CD4-positive, alpha-beta T cell (primary cell): ENCODE measurements around the gene ATP13A5. TPM values are rescaled to one million over a fixed set of nuclear protein-coding genes. Genes with fewer than 3 reads are reported as not detected.

Experiments
- ATAC-seq: fragments of 200-7000 bp; cut with Tn5 transposase; one replicate; pipeline ENCODE4 v1.10.0; 2022; ENCODE audit warnings: mild to moderate bottlenecking; ENCODE audit not compliant: poor library complexity
- CTCF ChIA-PET: fragments of 350-600 bp; sonication (Branson Sonifier 250); formaldehyde crosslinking; loops from one replicate; lab custom pipeline; 2021; ENCODE audit warnings: antibody characterized with exemption, inconsistent platforms; lab: Charles Lee
- POLR2A ChIA-PET: fragments of 350-600 bp; sonication (Branson Sonifier 250); formaldehyde crosslinking; loops from one replicate; lab custom pipeline; 2021; ENCODE audit warnings: antibody characterized with exemption, inconsistent platforms; lab: Charles Lee
- DNase-seq, 14 experiments: peaks; one replicate each; pipeline ENCODE4 v3.0.0-alpha.2; 2013 to 2020; ENCODE audit warnings: mixed read lengths in 2 of 14
- H3K27ac ChIP-seq, 2 donors: one replicate each; pipeline versions ENCODE4 v1.5.1 to v1.7.0; 2013; ENCODE audit warnings: low read length in 2 of 2, low read depth in 1 of 2, mild to moderate bottlenecking in 1 of 2
- H3K27me3 ChIP-seq, 2 experiments: 1 replicate in 1 of 2; 2 replicates in 1 of 2; pipeline versions ENCODE4 v1.6.1 to v1.7.0; 2013; ENCODE audit warnings: low read length in 2 of 2, control low read depth in 1 of 2, mild to moderate bottlenecking in 1 of 2, moderate library complexity in 1 of 2; ENCODE audit not compliant: insufficient read depth in 2 of 2, control insufficient read depth in 1 of 2
- H3K36me3 ChIP-seq: one replicate; pipeline ENCODE4 v1.6.1; 2013; ENCODE audit warnings: low read length, control low read depth; ENCODE audit not compliant: insufficient read depth
- H3K4me1 ChIP-seq: one replicate; pipeline ENCODE4 v1.6.1; 2013; ENCODE audit warnings: low read length, control low read depth; ENCODE audit not compliant: insufficient read depth
- H3K4me3 ChIP-seq: one replicate; pipeline ENCODE4 v1.5.1; 2013; ENCODE audit warnings: mild to moderate bottlenecking, low read length, moderate library complexity
- H3K9me3 ChIP-seq, 2 experiments: 1 replicate in 1 of 2; 2 replicates in 1 of 2; pipeline versions ENCODE4 v1.6.1 to v1.7.0; 2013; ENCODE audit warnings: low read length in 2 of 2, mild to moderate bottlenecking in 2 of 2, control low read depth in 1 of 2, moderate library complexity in 1 of 2; ENCODE audit not compliant: control insufficient read depth in 1 of 2, insufficient read depth in 1 of 2
- H3K27ac Mint-ChIP-seq: one replicate; pipeline ENCODE4 v1.8.0; 2020; ENCODE audit warnings: mixed read lengths
- H3K27me3 Mint-ChIP-seq: one replicate; pipeline ENCODE4 v1.8.0; 2021; ENCODE audit warnings: mixed read lengths
- H3K36me3 Mint-ChIP-seq: one replicate; pipeline ENCODE4 v1.8.0; 2021; ENCODE audit warnings: low read depth, mixed read lengths
- H3K4me1 Mint-ChIP-seq: one replicate; pipeline ENCODE4 v1.8.0; 2021; ENCODE audit warnings: low read depth, mixed read lengths
- H3K4me3 Mint-ChIP-seq: one replicate; pipeline ENCODE4 v1.8.0; 2020; ENCODE audit warnings: mild to moderate bottlenecking, mixed read lengths
- H3K9me3 Mint-ChIP-seq: one replicate; pipeline ENCODE4 v1.8.0; 2020; ENCODE audit warnings: mixed read lengths
- intact Hi-C, 2 experiments: fragments of 100-400 bp; cut with DNase I in 1 of 2; cut with micrococcal nuclease in 1 of 2; formaldehyde crosslinking; loops; one replicate each; pipeline versions ENCODE4 v1.15.1 to v1.9.0; 2023 to 2025; cut with DNase I, micrococcal nuclease
- total RNA-seq, 174 experiments: library from RNA in 2 of 174; stranded (reverse) in 2 of 174; gene quantifications; one replicate each; pipeline ENCODE4 v1.2.3 and lab custom pipeline; 2021 to 2026
- TF ChIP-seq, protein P1 (sequence below): fragments of 200-600 bp; IDR thresholded peaks from one replicate; pipeline ENCODE4 v1.8.0; 2022; ENCODE audit warnings: antibody characterized with exemption, mild to moderate bottlenecking

Gene ATP13A5
- total RNA-seq, 2 experiments from 2014 or later = not detected

DNA sequence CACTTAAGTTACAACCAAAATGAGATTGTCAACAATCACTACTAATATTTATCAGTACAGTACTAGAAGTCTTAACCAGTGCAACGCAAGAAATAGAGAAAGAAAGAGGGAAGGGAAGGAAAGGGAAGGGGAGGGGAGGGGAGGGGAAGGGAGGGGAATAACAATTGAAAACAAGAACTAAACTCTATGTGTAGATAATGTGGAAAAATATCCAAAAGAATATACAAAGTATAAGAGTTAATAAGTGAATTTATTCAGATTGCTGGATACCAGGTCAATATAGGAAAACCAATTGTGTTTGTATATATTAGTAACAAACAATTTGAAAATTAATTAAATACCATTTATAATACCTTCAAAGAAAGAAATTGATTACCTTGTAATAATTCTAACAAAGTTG lies 10.7 kb downstream of the ATP13A5 start:
- Histone ChIP-seq H3K27ac (no peak overlapping the region), H3K4me1 (no peaks in the 10 kb centered on the region), H3K4me3 (no peak overlapping the region), H3K27me3 (peaks cover 0 to 7% of the 10 kb centered on the region in 2 experiments), H3K36me3 (no peaks in the 10 kb centered on the region), H3K9me3 (no peaks in the 10 kb centered on the region)
- ATAC-seq (no peak), DNase-seq (no peak)
- Mint-ChIP-seq H3K9me3 (no peaks in the 10 kb centered on the region), H3K27ac (no peak overlapping the region), H3K4me1 (no peaks in the 10 kb centered on the region), H3K4me3 (no peak overlapping the region), H3K27me3 (peaks cover 27% of the 10 kb centered on the region), H3K36me3 (no peaks in the 10 kb centered on the region)
- TF ChIP-seq, protein P1, sequence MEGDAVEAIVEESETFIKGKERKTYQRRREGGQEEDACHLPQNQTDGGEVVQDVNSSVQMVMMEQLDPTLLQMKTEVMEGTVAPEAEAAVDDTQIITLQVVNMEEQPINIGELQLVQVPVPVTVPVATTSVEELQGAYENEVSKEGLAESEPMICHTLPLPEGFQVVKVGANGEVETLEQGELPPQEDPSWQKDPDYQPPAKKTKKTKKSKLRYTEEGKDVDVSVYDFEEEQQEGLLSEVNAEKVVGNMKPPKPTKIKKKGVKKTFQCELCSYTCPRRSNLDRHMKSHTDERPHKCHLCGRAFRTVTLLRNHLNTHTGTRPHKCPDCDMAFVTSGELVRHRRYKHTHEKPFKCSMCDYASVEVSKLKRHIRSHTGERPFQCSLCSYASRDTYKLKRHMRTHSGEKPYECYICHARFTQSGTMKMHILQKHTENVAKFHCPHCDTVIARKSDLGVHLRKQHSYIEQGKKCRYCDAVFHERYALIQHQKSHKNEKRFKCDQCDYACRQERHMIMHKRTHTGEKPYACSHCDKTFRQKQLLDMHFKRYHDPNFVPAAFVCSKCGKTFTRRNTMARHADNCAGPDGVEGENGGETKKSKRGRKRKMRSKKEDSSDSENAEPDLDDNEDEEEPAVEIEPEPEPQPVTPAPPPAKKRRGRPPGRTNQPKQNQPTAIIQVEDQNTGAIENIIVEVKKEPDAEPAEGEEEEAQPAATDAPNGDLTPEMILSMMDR = no peak
- intact Hi-C loops = no loop called here
- POLR2A ChIA-PET = no interaction called here
- CTCF ChIA-PET = no interaction called here

DNA sequence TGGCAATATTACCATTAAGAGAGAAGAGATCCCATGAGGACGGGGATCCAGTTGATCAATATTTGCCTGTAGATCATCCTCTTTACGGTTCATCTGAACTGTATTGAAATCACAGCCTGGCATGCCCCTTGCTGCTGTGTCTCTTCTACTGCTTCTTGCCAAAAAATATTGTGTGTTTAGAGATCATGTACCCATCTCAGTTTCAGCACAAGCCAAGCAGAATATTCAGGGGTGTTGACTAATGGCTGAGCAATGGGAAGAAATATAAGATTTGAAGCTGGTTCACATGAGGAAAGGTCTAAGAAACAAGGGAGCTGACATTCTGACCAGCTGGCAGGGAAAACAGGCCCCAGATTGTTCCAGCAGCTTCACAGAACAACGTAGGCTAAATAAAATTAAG lies 21.3 kb downstream of the ATP13A5 start:
- H3K4me3 ChIP-seq = no peak overlapping the region
- POLR2A ChIA-PET = no interaction called here
- peaks cover 7% of the 10 kb centered on the region for H3K27me3 Mint-ChIP-seq
- intact Hi-C loops = no loop called here
- no peak for DNase-seq
- H3K4me1 Mint-ChIP-seq = no peaks in the 10 kb centered on the region
- H3K9me3 ChIP-seq = no peaks in the 10 kb centered on the region
- no peak overlapping the region for H3K27ac Mint-ChIP-seq
- CTCF ChIA-PET = no interaction called here
- H3K36me3 Mint-ChIP-seq = no peaks in the 10 kb centered on the region
- H3K9me3 Mint-ChIP-seq = peaks cover 3% of the 10 kb centered on the region
- H3K36me3 ChIP-seq = no peaks in the 10 kb centered on the region
- no peak overlapping the region for H3K4me3 Mint-ChIP-seq
- no peaks in the 10 kb centered on the region for H3K4me1 ChIP-seq
- TF ChIP-seq, protein P1 = no peak
- H3K27ac ChIP-seq = no peak overlapping the region
- H3K27me3 ChIP-seq = no peaks in the 10 kb centered on the region
- no peak for ATAC-seq

- ChIA-PET POLR2A (no interaction called here), CTCF (no interaction called here)
- no peak overlapping the region for H3K4me3 ChIP-seq
- Mint-ChIP-seq H3K9me3 (peaks cover 3% of the 10 kb centered on the region), H3K4me1 (no peaks in the 10 kb centered on the region), H3K27ac (no peak overlapping the region), H3K4me3 (no peak overlapping the region), H3K27me3 (peaks cover 9% of the 10 kb centered on the region), H3K36me3 (no peaks in the 10 kb centered on the region)
- intact Hi-C loops = no loop called here
- H3K27me3 ChIP-seq = no peaks in the 10 kb centered on the region
- no peaks in the 10 kb centered on the region for H3K9me3 ChIP-seq
- H3K36me3 ChIP-seq = no peaks in the 10 kb centered on the region
- H3K27ac ChIP-seq = no peak overlapping the region
- TF ChIP-seq, protein P1 = no peak
- ATAC-seq = no peak
- H3K4me1 ChIP-seq = no peaks in the 10 kb centered on the region
- DNase-seq = no peak
Measured at GRCh38 chr3:193354423-193354822, 24.1 kb downstream of the ATP13A5 start.
